ENCODE data around the gene OR4D2. TPM values are rescaled to one million over a fixed set of nuclear protein-coding genes. Genes with fewer than 3 reads are reported as not detected.

The OR4D2 gene
- polyA plus RNA-seq, 1 of the 3 experiments (the other 2 are of a cell fraction) = not detected

GRCh38 chr17:58193641-58194255 lies 27.0 kb downstream of the OR4D2 start:
- H3K27me3 ChIP-seq (ENCODE audit: insufficient read depth) = peaks cover 46% of the 10 kb centered on the region
- no peaks in the 10 kb centered on the region for H3K79me2 ChIP-seq (ENCODE audit: insufficient read depth)
- no peaks in the 10 kb centered on the region for H3K9me3 ChIP-seq
- no peak overlapping the region for H2AFZ ChIP-seq (ENCODE audit: low read depth)
- no peaks in the 10 kb centered on the region for H3K36me3 ChIP-seq (replicated peaks in 1 of 2; ENCODE audit: control insufficient read depth in 1 of 2, insufficient read depth in 2 of 2, low read length in 1 of 2)
- H4K20me1 ChIP-seq (ENCODE audit: insufficient read depth) = no peaks in the 10 kb centered on the region
- peak; percentile 43 for DNase-seq
- 0 out of 2 replicates have a peak, but pooled peaks have one; percentile 18 for TF ChIP-seq CTCF (IDR thresholded peaks at IDR 0.05)
- no peak for TF ChIP-seq NFIC (IDR thresholded peaks at IDR 0.05; ENCODE audit: borderline replicate concordance)
- TF ChIP-seq RFX5 (IDR thresholded peaks at IDR 0.05; ENCODE audit: low read length) = no peak
- no peak for TF ChIP-seq FOSL2 (IDR thresholded peaks at IDR 0.05; ENCODE audit: borderline replicate concordance, low read depth)
- H3K4me1 ChIP-seq (ENCODE audit: control insufficient read depth in 1 of 2, insufficient read depth in 2 of 2, low read depth in 1 of 2, low read length in 1 of 2) = no peaks in the 10 kb centered on the region; a peak in 1 of 4 replicates
- H3F3A ChIP-seq (replicated peaks; ENCODE audit: insufficient read depth) = no peaks in the 10 kb centered on the region
- 60% methylated on average over 18 of the region's 18 CpGs for WGBS (ENCODE audit: low lambda C conversion rate)
- no peak overlapping the region for H3K27ac ChIP-seq (ENCODE audit: low read depth in 2 of 2, low read length in 1 of 2)
- POLR2A ChIA-PET = no interaction called here
- H3K4me2 ChIP-seq = no peak overlapping the region
- CTCF ChIA-PET = interaction anchor here (0.6 to 1.9 kb wide), 5 partner anchors 9 to 247 kb away, joined by 3 to 8 read pairs (median 3); partner anchors contain the start of gene MKS1
- no peak overlapping the region for H3K9ac ChIP-seq
- H3K4me3 ChIP-seq (ENCODE audit: low read depth in 2 of 2, low read length in 1 of 2) = no peak overlapping the region
- H3K9me2 ChIP-seq = no peaks in the 10 kb centered on the region

- ChIA-PET POLR2A (no interaction called here), CTCF (interaction anchor here (1.9 kb wide), 1 partner anchor 24 kb away, joined by 8 read pairs; the partner anchor contains the start of gene MKS1)
- no peak overlapping the region for H3K9ac ChIP-seq
- no peaks in the 10 kb centered on the region for H3K9me3 ChIP-seq
- no peak for DNase-seq
- no peaks in the 10 kb centered on the region for H3K36me3 ChIP-seq (replicated peaks in 1 of 2; ENCODE audit: control insufficient read depth in 1 of 2, insufficient read depth in 2 of 2, low read length in 1 of 2)
- peaks cover 0 to 4% of the 10 kb centered on the region in 2 experiments; a peak in 1 of 4 replicates for H3K4me1 ChIP-seq (ENCODE audit: control insufficient read depth in 1 of 2, insufficient read depth in 2 of 2, low read depth in 1 of 2, low read length in 1 of 2)
- WGBS (ENCODE audit: low lambda C conversion rate) = 53% methylated on average over 5 of the region's 5 CpGs
- no peaks in the 10 kb centered on the region for H3F3A ChIP-seq (replicated peaks; ENCODE audit: insufficient read depth)
- no peak overlapping the region for H3K4me3 ChIP-seq (ENCODE audit: low read depth in 2 of 2, low read length in 1 of 2)
- no peak overlapping the region for H2AFZ ChIP-seq (ENCODE audit: low read depth)
- H3K27ac ChIP-seq (ENCODE audit: low read depth in 2 of 2, low read length in 1 of 2) = no peak overlapping the region
- H3K79me2 ChIP-seq (ENCODE audit: insufficient read depth) = no peaks in the 10 kb centered on the region
- H4K20me1 ChIP-seq (ENCODE audit: insufficient read depth) = no peaks in the 10 kb centered on the region
- H3K27me3 ChIP-seq (ENCODE audit: insufficient read depth) = peaks cover 50% of the 10 kb centered on the region
- no peak overlapping the region for H3K4me2 ChIP-seq
- no peak for TF ChIP-seq TAF1 (IDR thresholded peaks at IDR 0.05; ENCODE audit: borderline replicate concordance, low read depth, low read length)
- TF ChIP-seq TEAD4 (IDR thresholded peaks at IDR 0.05; ENCODE audit: borderline replicate concordance, insufficient read depth) = no peak
- no peaks in the 10 kb centered on the region for H3K9me2 ChIP-seq
Measured at GRCh38 chr17:58195518-58196123, 28.8 kb downstream of the OR4D2 start.

- ChIA-PET CTCF (interaction anchor here (0.5 to 1.5 kb wide), 2 partner anchors 42 to 194 kb away, joined by 3 to 4 read pairs; partner anchors contain the start of gene LPO), POLR2A (no interaction called here)
- DNase-seq = no peak
- TF ChIP-seq NFIC (IDR thresholded peaks at IDR 0.05; ENCODE audit: borderline replicate concordance) (no peak), EZH2phosphoT487 (IDR thresholded peaks at IDR 0.05; ENCODE audit: borderline replicate concordance, low read depth) (no peak), TEAD4 (IDR thresholded peaks at IDR 0.05; ENCODE audit: borderline replicate concordance, insufficient read depth) (no peak), SIN3A (IDR thresholded peaks at IDR 0.05; ENCODE audit: borderline replicate concordance, low read depth, low read length) (no peak), TAF1 (IDR thresholded peaks at IDR 0.05; ENCODE audit: borderline replicate concordance, low read depth, low read length) (no peak), REST (IDR thresholded peaks at IDR 0.05; ENCODE audit: low read depth, low read length) (no peak), MXI1 (IDR thresholded peaks at IDR 0.05; ENCODE audit: low read depth, low read length) (no peak), MEF2A (IDR thresholded peaks at IDR 0.05; ENCODE audit: borderline replicate concordance, low read depth) (no peak)
Measured at GRCh38 chr17:58196610-58197009, 29.8 kb downstream of the OR4D2 start.

More at GRCh38 chr17:58196610-58197009, 29.8 kb downstream of the OR4D2 start:
- Histone ChIP-seq H3K4me2 (no peak overlapping the region), H3K9me3 (no peaks in the 10 kb centered on the region), H3K79me2 (ENCODE audit: insufficient read depth) (no peaks in the 10 kb centered on the region), H2AFZ (ENCODE audit: low read depth) (no peak overlapping the region), H3K4me1 (ENCODE audit: control insufficient read depth in 1 of 2, insufficient read depth in 2 of 2, low read depth in 1 of 2, low read length in 1 of 2) (peaks cover 0 to 4% of the 10 kb centered on the region in 2 experiments; a peak in 1 of 4 replicates), H3K9ac (no peak overlapping the region), H3K36me3 (replicated peaks in 1 of 2; ENCODE audit: control insufficient read depth in 1 of 2, insufficient read depth in 2 of 2, low read length in 1 of 2) (no peaks in the 10 kb centered on the region), H3K27me3 (ENCODE audit: insufficient read depth) (peaks cover 50% of the 10 kb centered on the region), H3K9me2 (no peaks in the 10 kb centered on the region), H3K4me3 (ENCODE audit: low read depth in 2 of 2, low read length in 1 of 2) (no peak overlapping the region), H3K27ac (ENCODE audit: low read depth in 2 of 2, low read length in 1 of 2) (no peak overlapping the region), H3F3A (replicated peaks; ENCODE audit: insufficient read depth) (no peaks in the 10 kb centered on the region), H4K20me1 (ENCODE audit: insufficient read depth) (no peaks in the 10 kb centered on the region)
- 46% methylated on average over 7 of the region's 7 CpGs for WGBS (ENCODE audit: low lambda C conversion rate)
